ENCODE results near the gene ZNF490.

Gene ZNF490

GRCh38 chr19:12603714-12604113 is 6.9 kb downstream of the ZNF490 start:
- H3K4me3 ChIP-seq (ENCODE audit: low read depth, low read length, poor library complexity, severe bottlenecking): no peak overlapping the region
- TF ChIP-seq CTCF (IDR thresholded peaks at IDR 0.05; ENCODE audit: low read length): no peak
- no peak for TF ChIP-seq EZH2 (IDR thresholded peaks at IDR 0.05; ENCODE audit: borderline replicate concordance, low read length)
- no peaks in the 10 kb centered on the region for H3K9me3 ChIP-seq (ENCODE audit: low read length)
- peaks cover 13% of the 10 kb centered on the region for H3K36me3 ChIP-seq (ENCODE audit: insufficient read depth, low read length)
- H4K20me1 ChIP-seq (ENCODE audit: insufficient read depth, low read length): no peaks in the 10 kb centered on the region
- H3K27ac ChIP-seq (ENCODE audit: low read depth, low read length, poor library complexity, severe bottlenecking): no peak overlapping the region
- H2AFZ ChIP-seq (ENCODE audit: low read length): no peak overlapping the region
- H3K79me2 ChIP-seq (ENCODE audit: insufficient read depth, low read length): no peaks in the 10 kb centered on the region
- H3K9me2 ChIP-seq (ENCODE audit: low read depth, low read length): no peaks in the 10 kb centered on the region
- H3K4me1 ChIP-seq (ENCODE audit: insufficient read depth, low read length, severe bottlenecking): no peaks in the 10 kb centered on the region
- no peaks in the 10 kb centered on the region for H3K27me3 ChIP-seq (ENCODE audit: insufficient read depth, low read length)
- H3K4me2 ChIP-seq (ENCODE audit: low read length): no peak overlapping the region
- H3K9ac ChIP-seq (ENCODE audit: low read length): no peak overlapping the region
- H3F3A ChIP-seq (ENCODE audit: insufficient read depth, low read length): no peaks in the 10 kb centered on the region

GRCh38 chr19:12597594-12597993 is 13.0 kb downstream of the ZNF490 start:
- no peaks in the 10 kb centered on the region for H3F3A ChIP-seq (ENCODE audit: insufficient read depth, low read length)
- H3K79me2 ChIP-seq (ENCODE audit: insufficient read depth, low read length): no peaks in the 10 kb centered on the region
- no peaks in the 10 kb centered on the region for H3K4me1 ChIP-seq (ENCODE audit: insufficient read depth, low read length, severe bottlenecking)
- H3K9me2 ChIP-seq (ENCODE audit: low read depth, low read length): no peaks in the 10 kb centered on the region
- H3K4me3 ChIP-seq (ENCODE audit: low read depth, low read length, poor library complexity, severe bottlenecking): no peak overlapping the region
- H3K27me3 ChIP-seq (ENCODE audit: insufficient read depth, low read length): no peaks in the 10 kb centered on the region
- no peaks in the 10 kb centered on the region for H4K20me1 ChIP-seq (ENCODE audit: insufficient read depth, low read length)
- H3K9me3 ChIP-seq (ENCODE audit: low read length): no peaks in the 10 kb centered on the region
- no peak overlapping the region for H2AFZ ChIP-seq (ENCODE audit: low read length)
- H3K9ac ChIP-seq (ENCODE audit: low read length): no peak overlapping the region
- H3K27ac ChIP-seq (ENCODE audit: low read depth, low read length, poor library complexity, severe bottlenecking): no peak overlapping the region
- H3K36me3 ChIP-seq (ENCODE audit: insufficient read depth, low read length): peaks cover 11% of the 10 kb centered on the region
- TF ChIP-seq CTCF (IDR thresholded peaks at IDR 0.05; ENCODE audit: low read length) (no peak), EZH2 (IDR thresholded peaks at IDR 0.05; ENCODE audit: borderline replicate concordance, low read length) (no peak)
- H3K4me2 ChIP-seq (ENCODE audit: low read length): no peak overlapping the region

DNA sequence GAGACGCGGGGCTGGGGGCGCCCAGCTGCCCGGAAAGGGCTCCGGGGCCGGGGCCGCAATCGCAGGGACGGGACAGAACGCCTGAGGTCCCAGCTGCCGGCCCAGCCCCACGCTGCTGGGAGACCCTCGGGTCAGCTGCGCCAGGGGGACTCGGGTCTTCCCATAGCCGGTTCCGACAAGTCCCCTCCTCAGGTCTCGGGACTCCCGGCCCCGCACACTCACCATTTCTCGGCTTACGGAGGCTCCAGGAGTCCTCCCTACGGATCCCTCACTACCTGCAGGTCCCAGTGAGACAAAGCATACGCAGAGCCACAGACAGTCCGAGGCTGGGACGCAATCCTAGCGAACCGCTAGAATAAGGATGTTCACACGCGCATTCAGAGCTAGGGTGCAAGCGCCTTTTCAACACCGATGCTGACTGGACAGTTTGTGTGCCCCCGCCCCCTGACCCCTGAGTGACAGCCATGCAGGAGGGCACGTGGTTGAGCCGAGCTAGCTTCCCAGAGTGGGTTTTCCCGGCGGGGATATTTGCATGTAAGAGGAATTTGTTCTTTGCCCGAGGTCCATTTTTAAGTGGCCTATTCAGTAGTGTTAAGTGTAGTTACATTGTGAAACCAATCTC is 13.6 kb downstream of the ZNF490 start:
- Histone ChIP-seq H3K4me3 (ENCODE audit: low read depth, low read length, poor library complexity, severe bottlenecking) (no peak overlapping the region), H4K20me1 (ENCODE audit: insufficient read depth, low read length) (no peaks in the 10 kb centered on the region), H2AFZ (ENCODE audit: low read length) (no peak overlapping the region), H3K9me2 (ENCODE audit: low read depth, low read length) (no peaks in the 10 kb centered on the region), H3K79me2 (ENCODE audit: insufficient read depth, low read length) (no peaks in the 10 kb centered on the region), H3K27me3 (ENCODE audit: insufficient read depth, low read length) (no peaks in the 10 kb centered on the region), H3K27ac (ENCODE audit: low read depth, low read length, poor library complexity, severe bottlenecking) (no peak overlapping the region), H3K4me2 (ENCODE audit: low read length) (no peak overlapping the region), H3K36me3 (ENCODE audit: insufficient read depth, low read length) (peaks cover 8% of the 10 kb centered on the region; the same call in 1 of the 2 replicates), H3K9ac (ENCODE audit: low read length) (no peak overlapping the region), H3F3A (ENCODE audit: insufficient read depth, low read length) (no peaks in the 10 kb centered on the region), H3K9me3 (ENCODE audit: low read length) (no peaks in the 10 kb centered on the region), H3K4me1 (ENCODE audit: insufficient read depth, low read length, severe bottlenecking) (no peaks in the 10 kb centered on the region)
- no peak for TF ChIP-seq EZH2 (IDR thresholded peaks at IDR 0.05; ENCODE audit: borderline replicate concordance, low read length)
- no peak for TF ChIP-seq CTCF (IDR thresholded peaks at IDR 0.05; ENCODE audit: low read length)
